Stimulated activated CD8-positive, alpha-beta memory T cell treated with anti-CD3 and anti-CD28 coated beads, Interleukin-7, amount 100 ng/mL, for 24 hours (primary cell): ENCODE measurements around the gene UBC.
"Not testable (repeated sequence)": the region's sequence is repeated elsewhere in the genome, so short reads cannot be mapped to it uniquely, and the experiment has no call there.

Experiments used
- DNase-seq: peaks from one replicate; pipeline ENCODE4 v3.0.0-alpha.2; 2020; ENCODE audit warnings: low read depth

Gene UBC

GRCh38 chr12:124915239-124916236 is 1.1 kb upstream of the UBC start:
- DNase-seq, result no peak

- DNase-seq, result peak; percentile 88
These were observed 717 bp downstream of the UBC start for GRCh38 chr12:124913474-124914391.

- DNase-seq, result not testable (repeated sequence)
These were observed 1.7 kb downstream of the UBC start for GRCh38 chr12:124912529-124913287.

GRCh38 chr12:124911521-124911920 is 2.9 kb downstream of the UBC start:
- DNase-seq, result not testable (repeated sequence)

- no peak for DNase-seq
These were observed 3.6 kb downstream of the UBC start for GRCh38 chr12:124910561-124911478.

GRCh38 chr12:124909831-124910560 is 4.5 kb downstream of the UBC start:
- DNase-seq, result no peak

- peak; percentile 72 for DNase-seq
These were observed 7.7 kb downstream of the UBC start for GRCh38 chr12:124906606-124907261.

GRCh38 chr12:124904306-124905098 is 9.9 kb downstream of the UBC start:
- no peak for DNase-seq

GRCh38 chr12:124902916-124903315 is 11.5 kb downstream of the UBC start:
- no peak for DNase-seq

- no peak for DNase-seq
These were observed 13.4 kb downstream of the UBC start for GRCh38 chr12:124901003-124901402.

GRCh38 chr12:124900345-124900795 is 14.1 kb downstream of the UBC start:
- not testable (repeated sequence) for DNase-seq

GRCh38 chr12:124898923-124899294 is 15.5 kb downstream of the UBC start:
- no peak for DNase-seq

GRCh38 chr12:124898200-124898922 is 16.1 kb downstream of the UBC start:
- DNase-seq, result peak; percentile 25

GRCh38 chr12:124896461-124896860 is 18.0 kb downstream of the UBC start:
- DNase-seq, result no peak

- no peak for DNase-seq
These were observed 20.5 kb downstream of the UBC start for GRCh38 chr12:124893792-124894516.

- no peak for DNase-seq
These were observed 26.2 kb downstream of the UBC start for GRCh38 chr12:124888260-124888659.

GRCh38 chr12:124887766-124888165 is 26.7 kb downstream of the UBC start:
- not testable (repeated sequence) for DNase-seq
